GM21367 (cell line): ENCODE data around the gene TMOD4.
"Not testable (repeated sequence)": the region's sequence is repeated elsewhere in the genome, so short reads cannot be mapped to it uniquely, and the experiment has no call there.

ENCODE experiments used
- ATAC-seq: cut with Tn5 transposase; IDR thresholded peaks from one replicate; pipeline ENCODE4 v1.9.1; 2021; ENCODE audit not compliant: unreplicated experiment

TMOD4 gene

DNA sequence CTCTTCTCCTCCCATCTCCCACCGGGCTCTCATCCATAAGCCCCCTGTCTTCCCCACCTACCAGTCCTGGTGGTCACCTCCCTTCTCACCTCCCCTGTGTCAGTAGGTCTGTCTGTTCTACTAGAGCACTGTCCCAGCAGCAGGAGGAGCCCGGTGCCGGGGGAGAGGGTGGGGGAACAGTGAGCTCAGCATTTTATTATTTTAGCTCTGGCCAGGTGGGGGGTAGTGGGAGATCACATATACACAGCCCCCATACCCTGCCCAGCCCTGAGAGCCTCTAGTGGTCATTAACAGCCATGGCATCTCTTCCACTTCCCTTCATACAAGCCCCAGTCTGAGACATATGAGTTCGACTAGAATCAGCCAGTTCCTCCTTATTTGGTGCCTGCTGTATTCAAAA is at the start of gene TMOD4:
Gene TMOD4 (minus strand): TSS at position 119 of the 400 bp plus-strand sequence. CDS start 1,106 bp downstream, outside the sequence.
- no peak for ATAC-seq

DNA sequence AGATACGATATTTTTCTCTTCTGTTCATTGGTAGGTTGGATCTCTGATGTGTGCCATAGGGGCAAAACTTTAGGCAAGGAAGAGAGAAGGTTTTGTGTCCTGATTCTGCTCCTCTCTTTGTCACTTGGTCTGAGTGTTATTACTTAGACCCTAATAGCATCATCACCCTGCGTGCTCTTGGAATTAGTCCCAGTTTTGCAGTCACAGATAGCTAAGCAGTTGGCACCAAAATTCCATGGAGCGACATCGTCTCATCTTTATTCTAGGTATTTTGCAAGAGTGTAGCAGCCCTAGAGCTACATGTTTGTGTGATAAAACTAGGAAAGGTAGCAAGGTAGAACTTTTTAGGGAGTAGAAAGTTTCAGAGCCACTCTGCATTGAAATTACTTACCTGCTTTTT is 46.3 kb upstream of the TMOD4 start:
- no peak for ATAC-seq

DNA sequence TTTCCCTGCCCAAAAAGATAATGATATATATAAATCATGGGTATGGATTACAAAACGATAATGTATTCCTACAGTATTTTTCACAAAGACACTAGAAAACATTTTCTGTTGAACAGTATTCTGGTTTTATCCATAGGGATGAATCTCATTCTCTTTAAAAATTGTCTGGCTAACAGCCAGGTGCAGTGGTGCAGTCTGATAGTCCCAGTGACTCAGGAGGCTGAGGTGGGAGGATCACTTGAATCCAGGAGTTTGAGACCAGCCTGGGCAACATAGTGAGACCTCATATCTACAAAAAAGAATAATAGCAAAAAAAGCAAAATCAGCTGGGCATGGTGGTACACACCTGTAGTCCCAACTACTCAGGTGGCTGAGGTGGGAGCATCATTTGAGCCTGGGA is 45.8 kb upstream of the TMOD4 start:
- ATAC-seq: no peak

DNA sequence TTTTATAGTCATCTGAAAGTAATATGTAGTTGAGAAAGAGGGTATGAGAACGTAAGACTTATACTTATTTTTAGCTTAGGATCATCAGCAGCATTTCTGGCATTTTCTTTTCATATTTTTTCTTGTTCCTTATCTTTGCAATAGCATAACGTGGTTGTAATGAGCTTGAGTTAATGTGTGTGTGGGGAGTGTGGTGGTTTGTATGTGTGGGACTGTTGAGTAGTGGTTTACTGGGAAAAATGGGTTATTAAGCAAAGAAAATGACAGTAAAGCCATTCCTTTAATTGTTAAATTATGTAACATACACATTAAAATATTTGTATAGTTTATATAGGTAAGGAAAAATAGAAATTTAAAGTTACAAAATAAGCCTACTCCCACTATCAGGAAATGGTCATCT is 37.8 kb upstream of the TMOD4 start:
- no peak for ATAC-seq

DNA sequence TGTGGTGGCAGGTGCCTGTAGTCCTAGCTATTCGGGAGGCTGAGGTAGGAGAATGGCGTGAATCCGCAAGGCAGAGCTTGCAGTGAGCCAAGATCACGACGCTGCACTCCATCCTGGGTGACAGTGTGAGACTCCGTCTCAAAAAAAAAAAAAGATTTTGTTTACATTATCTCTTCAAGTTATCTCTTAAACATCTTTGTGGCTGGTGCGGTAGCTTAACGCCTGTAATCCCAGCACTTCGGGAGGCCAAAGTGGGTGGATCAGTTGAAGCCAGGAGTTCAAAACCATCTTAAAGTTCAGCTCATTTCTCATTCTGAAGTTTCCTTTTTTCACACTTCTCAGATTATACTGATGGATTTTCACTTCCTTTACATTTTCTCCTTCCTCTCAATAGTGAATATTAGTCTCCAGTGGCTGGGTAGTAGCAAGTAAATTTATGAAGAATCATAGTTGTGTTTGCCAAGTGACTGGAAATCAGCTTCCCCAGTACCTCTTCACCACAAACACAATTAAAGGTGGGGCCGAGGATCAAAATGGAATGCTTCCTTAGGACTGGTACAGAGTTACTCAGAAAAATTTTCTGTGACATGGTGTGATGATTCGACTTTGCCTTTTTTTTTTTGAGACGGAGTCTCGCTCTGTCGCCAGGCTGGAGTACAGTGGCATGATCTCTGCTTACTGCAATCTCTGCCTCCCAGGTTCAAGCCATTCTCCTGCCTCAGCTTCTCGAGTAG is 36.4 kb upstream of the TMOD4 start:
- no peak for ATAC-seq

DNA sequence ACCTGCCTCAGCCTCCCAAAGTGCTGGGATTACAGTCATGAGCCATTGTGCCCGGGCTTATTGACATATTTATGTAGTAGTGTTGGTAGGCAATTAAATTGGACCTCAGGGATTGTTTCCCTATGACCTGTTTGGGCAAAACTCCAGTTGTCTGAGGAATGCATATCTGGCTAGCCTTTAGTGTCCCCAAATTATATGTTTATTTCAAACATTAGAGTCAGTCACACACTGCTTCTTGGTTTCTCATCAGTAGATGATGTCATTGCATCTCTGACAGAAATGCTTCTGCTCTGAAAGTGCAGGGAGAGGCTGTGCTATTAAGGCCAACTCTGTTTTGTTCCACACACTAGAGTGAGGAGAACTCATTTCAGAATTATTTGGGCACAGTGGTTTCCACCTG is 35.0 kb upstream of the TMOD4 start:
- ATAC-seq: no peak

DNA sequence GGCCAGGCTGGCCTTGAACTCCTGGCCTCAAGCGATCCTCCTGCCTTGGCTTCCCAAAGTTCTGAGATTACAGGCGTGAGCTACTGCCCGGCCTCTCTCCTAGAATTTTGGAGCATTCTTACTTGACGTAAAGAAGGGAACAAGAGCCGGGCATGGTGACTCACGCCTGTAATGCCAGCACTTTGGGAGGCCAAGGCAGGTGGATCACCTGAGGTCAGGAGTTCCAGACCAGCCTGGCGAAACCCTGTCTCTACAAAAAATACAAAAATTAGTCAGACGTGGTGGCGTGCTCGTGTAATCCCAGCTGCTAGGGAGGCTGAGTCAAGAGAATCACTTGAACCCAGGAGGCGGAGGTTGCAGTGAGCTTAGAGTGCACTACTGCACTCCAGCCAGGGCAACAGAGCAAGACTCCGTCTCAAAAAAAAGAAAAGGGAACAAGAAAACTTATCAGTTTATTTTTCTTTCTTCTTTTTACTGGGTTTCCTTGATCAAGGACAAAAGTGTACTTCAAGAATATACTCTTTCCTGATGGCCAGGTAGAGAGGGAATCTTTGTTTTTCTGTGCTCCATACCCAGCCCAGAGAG is 29.7 kb upstream of the TMOD4 start:
- ATAC-seq: not testable (repeated sequence)

DNA sequence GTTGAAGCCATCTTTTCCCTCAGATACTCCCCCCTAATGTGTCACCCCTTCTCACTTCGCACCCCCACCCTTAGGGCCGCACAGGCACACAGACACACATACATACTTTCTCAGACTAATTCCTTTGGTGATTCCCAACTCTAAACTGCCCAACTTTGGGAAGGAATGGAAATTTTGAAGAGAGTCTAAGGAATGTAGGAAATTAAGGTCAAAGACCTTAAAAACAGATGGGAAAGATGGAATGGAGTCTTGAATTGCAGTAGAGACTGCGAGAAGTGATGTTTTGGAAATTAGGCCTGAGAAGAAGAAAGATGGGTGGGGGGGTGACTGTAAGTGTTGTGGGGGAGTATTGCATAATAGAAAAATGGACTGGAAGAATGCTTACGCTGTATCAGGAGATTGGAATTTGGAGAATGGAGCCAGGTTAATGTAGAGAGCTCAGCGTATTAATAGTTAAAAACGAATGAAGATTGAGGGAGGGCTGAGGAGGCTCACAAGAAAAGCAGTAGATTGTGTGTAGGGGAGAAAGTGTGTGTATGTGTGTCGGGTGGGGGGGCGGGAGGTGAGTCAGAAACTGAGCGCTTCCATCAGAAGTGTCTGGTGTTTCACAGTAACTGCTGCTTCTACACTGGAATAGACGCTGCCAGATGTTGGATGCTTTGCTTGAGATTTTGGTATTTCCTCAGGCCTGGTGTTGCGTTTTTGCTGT is 24.2 kb upstream of the TMOD4 start:
- no peak for ATAC-seq

DNA sequence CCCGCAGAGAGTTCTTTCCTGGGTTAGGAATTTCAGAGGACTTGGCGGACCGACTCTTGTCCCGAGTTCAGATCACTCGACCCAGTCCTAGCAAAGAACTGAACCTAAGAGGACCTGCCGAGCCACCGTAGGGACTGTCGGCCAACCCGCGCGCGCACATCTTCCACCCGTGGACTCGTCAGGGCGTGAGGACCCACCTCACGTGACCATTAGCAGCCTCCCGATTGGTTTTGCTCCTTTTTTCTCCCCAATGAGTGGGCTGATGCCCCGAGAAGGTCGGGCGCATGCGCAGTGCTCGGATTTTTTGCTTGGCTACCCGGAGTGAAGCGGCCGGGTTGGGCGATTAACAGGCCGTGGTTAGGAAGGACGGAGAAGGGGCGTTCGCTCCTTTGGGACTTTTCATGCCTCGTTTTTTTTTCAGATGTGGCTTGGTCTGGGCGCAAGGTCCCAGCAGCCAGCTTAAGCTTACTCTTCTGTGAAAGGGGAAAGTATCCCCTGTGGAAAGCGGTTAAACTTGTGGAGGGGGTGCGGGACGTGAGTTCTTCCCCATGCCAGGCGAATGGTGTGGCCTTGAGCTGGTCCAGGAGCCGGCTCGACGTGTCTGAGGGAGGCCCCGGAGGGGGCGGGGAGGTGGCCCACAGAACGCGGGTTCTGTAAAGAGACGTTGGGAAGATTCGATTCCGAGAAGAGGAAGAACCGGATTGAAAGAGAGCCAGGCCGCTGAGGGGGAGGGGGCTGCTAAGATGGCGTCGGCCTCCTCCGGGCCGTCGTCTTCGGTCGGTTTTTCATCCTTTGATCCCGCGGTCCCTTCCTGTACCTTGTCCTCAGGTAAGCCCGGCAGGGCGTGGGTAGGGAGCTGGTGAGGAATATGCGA is 22.7 kb upstream of the TMOD4 start, which contains the start of gene PIP5K1A:
Gene PIP5K1A (plus strand): TSS at position 299 of the 874 bp plus-strand sequence. CDS start 445 bp downstream, at position 744.
- peak; percentile 76 for ATAC-seq

DNA sequence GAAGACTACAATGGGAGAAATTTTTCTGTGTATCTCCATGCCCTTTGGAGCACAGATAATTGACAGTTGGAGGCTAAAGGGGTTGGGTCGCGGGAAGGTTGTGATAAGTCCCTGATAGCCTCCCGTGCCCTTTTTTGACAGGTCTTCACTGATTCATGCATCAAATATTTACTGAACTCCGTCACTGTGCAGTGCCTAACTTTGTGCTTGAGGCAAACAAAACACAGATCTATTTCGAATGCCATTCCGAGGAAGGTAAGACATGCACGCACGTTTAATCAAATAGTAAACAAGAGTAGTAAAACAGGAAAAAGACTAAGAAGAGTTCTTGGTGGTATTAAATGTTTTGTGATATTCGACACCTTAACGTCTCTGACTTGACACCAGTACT is 22.1 kb upstream of the TMOD4 start:
- ATAC-seq: no peak

DNA sequence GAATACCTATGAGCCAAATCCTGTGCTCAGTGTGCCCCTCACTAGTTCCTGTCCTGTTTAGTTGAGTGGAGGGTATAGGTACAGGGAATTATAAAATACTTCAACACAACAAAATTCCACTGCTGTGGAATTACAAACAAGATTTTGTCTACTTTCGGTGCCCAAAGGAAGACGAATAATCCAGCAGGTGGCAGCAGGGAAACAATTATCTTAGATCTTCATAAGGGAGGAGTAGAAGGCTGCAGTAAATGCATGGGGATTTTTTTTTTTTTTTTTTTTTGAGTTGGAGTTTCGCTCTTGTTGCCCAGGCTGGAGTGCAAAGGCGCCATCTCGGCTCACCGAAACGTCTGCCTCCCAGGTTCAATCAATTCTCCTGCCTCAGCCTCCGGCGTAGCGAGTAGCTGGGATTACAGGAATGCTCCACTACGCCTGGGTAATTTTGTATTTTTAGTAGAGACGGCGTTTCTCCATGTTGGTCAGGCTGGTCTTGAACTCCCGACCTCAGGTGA is 20.6 kb upstream of the TMOD4 start:
- no peak for ATAC-seq

DNA sequence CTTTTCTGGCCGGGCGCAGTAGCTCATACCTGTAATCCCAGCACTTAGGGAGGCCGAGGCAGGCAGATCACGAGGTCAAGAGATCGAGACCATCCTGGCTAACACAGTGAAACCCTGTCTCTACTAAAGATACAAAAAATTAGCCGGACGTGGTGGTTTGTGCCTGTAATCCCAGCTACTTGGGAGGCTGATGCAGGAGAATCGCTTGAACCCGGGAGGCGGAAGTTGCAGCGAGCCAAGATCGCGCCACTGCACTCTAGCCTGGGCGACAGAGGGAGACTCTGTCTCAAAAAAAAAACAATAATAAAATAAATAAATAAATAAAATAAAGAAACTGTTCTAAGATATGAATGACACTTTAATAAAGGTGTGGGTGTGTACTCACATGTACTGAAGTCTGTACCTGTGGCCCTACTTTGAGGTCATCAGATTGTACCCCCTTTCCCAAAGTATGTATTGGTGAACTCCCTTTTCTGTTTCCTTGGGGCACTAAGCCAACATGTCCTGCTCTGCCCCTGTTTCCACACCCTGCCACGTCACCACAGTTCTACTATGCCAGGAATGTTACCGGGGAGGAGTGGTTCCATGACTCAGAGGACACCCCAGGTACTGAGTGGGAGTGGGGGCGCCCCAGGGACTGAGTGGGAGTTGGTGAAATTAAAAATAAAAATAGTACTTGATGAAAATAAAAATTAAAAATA is 19.3 kb upstream of the TMOD4 start:
- ATAC-seq: not testable (repeated sequence)

DNA sequence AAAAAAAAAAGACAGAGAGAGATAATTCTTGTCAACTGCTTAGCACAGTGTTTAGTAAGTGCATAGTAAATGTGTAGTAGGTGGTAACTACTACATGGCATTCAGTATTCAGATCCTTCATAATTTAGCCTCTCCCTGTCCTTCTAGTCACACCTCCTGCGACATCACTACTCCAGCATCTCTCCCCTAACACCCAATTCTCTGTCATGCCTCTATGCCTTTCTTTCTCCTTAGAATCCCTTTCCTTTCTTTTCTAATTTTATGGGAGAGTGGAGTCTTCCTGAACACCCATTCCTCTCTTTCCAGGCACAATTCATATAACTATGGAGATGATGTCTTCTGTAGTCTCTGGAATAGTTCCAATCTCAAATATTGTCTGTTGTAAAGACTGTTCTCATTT is 18.1 kb upstream of the TMOD4 start:
- ATAC-seq: no peak

DNA sequence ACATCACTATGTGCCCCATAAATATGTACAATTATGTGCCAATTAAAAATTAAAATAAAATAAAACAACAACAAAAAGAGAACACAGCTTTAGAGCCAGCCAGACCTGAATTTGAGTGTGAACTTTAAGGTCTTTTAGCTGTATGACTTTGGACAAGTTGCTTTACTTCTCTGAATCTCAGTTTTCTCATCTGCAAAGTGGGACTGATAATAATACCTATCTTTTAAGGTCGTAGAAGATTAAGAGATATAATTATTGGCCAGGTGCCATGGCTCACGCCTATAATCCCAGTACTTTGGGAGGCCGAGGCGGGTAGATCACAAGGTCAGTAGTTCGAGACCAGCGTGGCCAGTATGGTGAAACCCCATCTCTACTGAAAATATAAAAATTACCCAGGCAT is 17.5 kb upstream of the TMOD4 start:
- ATAC-seq: no peak

DNA sequence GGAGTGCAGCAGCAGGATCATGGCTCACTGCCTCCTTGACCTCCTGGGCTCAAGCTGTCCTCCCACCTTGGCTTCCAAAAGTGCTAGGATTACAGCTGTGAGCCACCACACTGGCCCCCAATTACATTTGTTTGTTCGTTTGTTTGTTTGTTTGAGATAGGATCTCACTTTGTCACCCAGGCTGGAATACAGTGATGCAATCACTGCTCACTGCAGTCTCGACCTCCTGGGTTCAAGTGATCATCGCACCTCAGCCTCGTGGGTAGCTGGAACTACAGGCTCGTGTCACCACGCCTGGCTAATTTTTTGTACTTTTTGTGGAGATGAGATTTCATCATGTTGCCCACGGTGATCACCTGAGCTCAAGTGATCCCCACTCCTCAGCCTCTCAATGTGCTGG is 16.3 kb upstream of the TMOD4 start:
- no peak for ATAC-seq

DNA sequence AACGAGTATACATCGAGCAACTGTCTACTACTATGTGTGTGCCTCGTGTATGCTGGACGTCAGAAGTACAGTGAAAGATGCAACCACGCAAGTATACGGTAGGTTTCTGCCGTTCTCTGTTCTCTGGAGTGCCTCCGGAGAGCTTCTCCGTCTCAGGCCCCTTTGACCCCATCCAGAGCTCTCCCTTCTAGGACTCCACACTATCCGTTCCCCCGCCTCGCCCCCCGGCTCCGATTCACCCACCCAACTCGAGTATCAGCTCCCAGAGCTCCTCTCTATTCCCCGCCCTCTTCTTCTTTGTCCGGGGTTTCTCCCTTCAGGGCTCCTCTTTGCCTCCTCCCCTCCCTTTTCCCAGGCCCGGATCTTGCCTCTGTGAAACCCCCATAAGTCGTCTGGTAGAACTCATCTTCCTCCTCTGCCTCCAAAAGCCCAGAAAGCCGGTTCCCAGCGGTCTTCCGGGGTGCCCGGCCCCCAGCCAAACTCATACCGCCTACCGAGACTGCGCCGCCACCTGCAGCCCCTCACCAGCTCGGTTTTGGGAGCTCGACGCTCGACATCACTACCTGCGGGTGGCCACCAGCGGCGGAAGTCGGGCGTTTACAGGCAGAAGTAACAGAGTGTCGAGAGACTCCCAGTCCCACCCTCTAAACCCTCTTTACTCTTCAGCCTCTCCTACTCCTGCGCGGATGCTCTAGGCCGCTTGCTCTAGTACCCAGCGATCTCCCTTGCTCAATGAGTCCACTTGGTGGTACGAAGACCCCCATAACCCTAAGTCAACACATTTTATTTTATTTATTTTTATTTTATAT is 14.1 kb upstream of the TMOD4 start, which contains the start of gene VPS72:
Gene VPS72 (minus strand): TSS at position 561 of the 809 bp plus-strand sequence. CDS start 76 bp downstream, at position 485.
- peak; percentile 70 for ATAC-seq

DNA sequence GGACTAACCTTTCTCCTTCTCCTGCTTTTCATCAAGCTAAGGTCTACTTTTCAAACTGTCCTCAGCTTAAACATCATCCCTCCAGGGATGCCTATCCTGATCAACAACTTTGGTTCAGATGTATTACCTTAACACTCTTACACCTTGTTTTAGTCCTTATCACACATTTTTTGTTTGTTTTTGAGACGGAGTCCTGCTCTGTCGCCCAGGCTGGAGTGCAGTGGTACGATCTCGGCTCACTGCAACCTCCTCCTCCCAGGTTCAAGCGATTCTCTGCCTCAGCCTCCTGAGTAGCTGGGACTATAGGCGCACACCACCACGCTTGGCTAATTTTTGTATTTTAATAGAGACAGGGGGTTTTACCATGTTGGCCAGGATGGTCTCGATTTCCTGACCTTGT is 12.9 kb upstream of the TMOD4 start:
- ATAC-seq: not testable (repeated sequence)

DNA sequence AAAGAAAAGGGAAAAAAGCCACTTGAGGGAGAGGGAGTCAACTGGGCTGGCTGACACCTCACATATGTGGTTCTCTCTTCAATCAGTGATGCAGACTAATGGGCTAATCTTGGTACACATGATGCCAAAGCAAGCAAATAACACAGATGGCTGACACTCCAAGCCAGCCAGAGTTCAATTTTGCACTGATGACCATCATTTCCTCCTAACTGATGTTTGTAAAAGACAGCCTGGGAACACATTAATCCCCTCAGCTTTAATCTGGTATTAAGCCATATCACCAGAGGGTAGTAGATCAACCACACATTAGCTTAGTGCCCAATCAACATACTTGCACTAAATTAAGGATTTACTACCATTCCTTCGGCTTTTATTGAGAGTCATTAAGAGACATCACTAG is 11.4 kb upstream of the TMOD4 start:
- no peak for ATAC-seq

DNA sequence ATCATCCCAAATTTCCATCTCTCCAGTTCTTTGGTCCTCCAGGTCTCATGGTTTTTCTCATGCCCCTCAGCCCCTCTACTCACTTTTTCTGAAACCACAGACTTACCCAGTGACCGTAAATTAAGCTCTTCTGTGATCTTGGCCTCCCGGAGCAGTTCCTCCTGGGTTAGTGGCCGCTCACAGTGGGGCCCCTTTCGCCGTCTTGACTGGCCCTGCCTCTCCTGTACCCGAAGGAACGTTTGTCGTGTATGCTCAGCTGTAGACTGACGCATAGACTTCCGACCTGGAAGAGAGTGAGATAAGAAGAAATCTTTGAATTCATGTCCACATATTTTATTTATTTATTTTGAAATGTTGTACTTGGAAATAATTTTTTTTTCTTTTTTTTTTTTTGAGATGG is 8.4 kb upstream of the TMOD4 start:
- ATAC-seq: no peak
